ENCODE measurements around the gene RCAN2.

The RCAN2 gene

DNA sequence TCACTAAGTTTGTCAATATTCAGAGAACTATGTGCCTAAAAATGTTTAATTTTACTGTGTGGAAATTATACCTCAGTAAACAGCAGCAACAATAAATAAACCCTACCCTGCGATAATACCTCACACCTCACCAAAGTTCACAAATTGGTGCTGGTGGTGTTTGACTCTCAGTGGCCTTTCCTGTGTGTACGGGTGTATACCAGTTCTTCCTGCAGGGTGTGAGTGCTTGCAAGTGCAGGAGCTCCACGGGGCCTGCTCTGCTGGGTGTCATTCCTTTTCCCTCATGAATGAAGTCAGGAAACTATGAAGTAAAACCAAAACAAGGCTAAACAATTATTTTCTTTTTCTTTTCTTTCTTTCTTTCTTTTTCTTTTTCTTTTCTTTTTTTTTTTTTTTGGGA lies 316.3 kb downstream of the RCAN2 start:
- H3K4me3 ChIP-seq (ENCODE audit: low read depth, low read length): no peak overlapping the region

DNA sequence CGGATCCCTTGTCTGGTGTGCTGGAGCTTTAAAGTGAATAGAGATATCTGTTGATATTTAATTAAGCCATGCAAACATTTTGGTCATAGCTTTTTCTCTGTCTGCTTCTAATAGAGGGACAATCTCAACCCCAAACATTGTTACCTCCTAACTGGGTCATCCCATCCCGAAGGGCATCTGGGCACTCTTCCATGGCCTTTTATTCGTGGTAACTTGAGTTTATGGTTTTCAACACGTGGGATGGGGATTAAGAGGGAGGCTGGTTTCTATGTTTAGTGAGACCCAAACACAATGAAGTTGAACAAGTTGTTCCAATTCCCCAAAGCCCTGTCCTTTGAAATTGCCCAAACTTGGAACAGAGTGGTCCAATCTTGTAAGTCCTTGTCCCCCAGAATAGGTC lies 319.1 kb downstream of the RCAN2 start:
- no peak overlapping the region for H3K4me3 ChIP-seq (ENCODE audit: low read depth, low read length)
